ENCODE data around the gene PER1.

The PER1 gene

DNA sequence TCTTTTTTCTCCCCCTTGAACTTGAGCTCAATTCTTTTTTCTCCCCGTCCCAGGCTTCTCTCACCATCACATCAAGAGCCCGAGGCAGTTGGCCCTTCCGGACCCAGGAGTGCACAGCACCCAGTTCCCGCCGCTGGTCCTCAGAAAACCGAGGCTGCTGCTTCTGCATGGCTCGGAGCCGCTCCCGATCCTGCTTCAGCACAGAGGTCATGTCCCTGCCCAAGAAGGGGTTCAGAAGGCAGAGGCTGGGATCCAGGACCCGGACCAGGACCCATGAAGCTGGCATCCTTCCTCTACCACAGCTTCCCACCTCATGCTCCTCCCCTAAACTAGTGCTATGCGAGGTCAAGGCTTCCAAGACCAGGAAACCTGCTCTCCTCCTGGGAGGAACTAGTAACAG, 10.5 kb downstream of the PER1 start:
- no peak for DNase-seq (ENCODE audit: low spot score)

DNA sequence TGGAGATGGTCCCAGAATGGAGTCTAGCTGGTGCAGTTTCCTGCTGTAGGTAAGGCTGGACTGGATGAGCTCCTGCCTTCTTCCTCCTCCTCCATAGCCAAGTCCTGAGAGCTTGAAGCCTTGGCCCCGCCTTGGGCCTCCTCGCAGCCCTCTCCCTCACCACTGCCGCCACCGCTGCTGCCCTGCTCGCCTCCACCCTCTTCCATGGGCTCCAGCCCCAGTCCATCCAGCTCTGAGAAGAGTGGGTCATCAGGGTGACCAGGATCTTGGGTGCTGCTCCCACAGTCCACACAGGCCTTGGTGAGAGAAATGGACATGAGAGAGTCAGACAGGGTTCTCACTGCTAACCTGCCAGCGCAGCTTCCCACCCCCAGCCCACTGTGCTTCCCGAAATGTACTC, 11.2 kb downstream of the PER1 start:
- DNase-seq (ENCODE audit: low spot score) = no peak

DNA sequence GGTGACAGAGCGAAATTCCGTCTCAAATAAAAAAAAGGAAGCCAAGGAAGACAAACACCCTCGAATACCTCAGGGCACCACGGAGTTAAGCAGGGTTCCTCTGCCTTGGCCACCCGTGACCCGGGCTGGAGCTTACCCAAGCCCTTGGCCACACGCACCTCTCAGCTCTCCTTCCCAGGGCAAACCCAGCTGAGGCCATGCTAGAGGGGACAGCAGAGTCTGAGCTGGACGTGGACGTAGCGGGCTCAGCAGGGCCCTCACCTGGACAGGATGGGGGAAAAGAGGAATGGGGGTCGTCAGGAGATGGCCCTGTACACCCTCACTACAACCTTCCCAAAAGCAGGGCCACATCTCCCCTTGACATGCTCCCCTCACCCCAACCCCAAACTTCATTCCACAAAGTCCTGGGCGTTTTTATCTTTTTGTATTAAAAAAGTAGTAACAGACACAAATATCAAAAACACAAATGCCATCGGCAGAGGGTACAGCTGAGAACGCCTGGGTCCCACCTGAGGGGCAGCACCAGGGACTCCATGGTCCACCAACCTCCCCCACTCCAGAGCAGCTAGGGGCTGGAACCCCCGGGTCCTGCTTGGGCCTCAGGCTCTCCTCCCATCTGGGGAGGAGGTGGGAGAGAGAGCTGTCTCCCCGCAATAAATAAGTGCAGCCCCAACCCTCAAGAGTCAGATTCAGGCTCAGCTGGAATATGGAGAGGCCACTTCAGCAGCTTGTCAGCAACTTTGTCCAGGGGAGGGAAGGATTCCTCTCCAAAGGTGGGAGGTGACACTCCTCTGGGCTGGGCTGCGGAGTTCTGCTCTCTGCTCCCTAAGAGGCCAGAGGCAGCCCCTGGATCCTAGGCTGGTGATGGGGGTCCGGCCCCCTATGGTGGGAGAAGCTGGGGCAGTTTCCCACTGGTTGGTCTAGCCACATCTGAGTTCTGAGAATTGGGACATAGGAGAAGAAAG, 11.9 kb downstream of the PER1 start:
- no peak for DNase-seq (ENCODE audit: low spot score)

- peak; percentile 99 for DNase-seq (ENCODE audit: low spot score)
Measured at GRCh38 chr17:8138672-8139371, 13.4 kb downstream of the PER1 start.

DNA sequence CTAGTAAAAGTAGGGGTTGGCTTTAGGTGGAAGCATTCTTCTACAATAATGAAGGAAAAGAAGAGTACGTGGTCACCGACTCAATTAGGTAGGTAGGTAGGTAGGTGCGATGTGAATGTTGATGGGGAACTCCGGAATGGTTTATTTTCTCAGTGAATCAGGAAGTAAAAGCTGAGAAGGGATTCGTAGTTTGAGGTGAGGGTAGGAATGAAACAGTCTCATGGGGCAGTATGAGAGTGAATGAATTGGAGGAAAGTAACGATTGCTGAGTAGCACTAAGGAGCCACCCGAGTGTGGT, 13.9 kb downstream of the PER1 start:
- no peak for DNase-seq (ENCODE audit: low spot score)

- no peak for DNase-seq (ENCODE audit: low spot score)
Measured at GRCh38 chr17:8137645-8138373, 14.4 kb downstream of the PER1 start.

- DNase-seq (ENCODE audit: low spot score) = no peak
Measured at GRCh38 chr17:8133941-8134340, 18.3 kb downstream of the PER1 start.

GRCh38 chr17:8133399-8133798, 18.8 kb downstream of the PER1 start:
- DNase-seq (ENCODE audit: low spot score) = no peak

GRCh38 chr17:8131844-8132441, 20.3 kb downstream of the PER1 start:
- DNase-seq (ENCODE audit: low spot score) = no peak

DNA sequence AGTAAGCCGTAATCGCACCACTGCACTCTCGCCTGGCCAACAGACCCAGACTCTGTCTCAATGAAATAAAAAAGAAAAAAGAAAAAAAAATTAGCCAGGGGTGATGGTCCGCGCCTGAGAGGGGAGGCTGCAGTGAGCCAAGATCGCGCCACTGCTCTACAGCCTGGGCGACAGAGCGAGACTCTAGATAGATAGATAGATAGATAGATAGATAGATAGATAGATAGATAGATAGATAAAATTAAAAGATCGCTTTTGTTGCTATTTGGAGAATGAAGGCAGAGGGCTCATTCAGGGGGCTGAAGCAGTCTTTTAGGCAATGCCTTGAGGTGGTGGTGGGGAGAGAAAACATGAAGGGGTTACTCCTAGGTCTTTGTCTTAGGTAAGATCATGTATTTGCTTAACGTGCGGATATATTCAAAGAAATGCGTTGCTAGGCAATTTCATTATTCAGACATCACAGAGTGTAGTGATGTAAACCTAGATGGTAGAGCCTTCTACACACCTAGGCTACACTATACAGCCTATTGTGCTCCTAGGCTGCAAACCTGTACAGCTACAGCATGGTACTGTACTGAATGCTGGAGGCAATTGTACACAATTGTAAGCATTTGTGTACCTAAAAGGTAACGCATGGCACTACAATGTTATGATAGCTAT, 23.9 kb downstream of the PER1 start:
- DNase-seq (ENCODE audit: low spot score) = no peak

GRCh38 chr17:8126491-8127066, 25.6 kb downstream of the PER1 start:
- DNase-seq (ENCODE audit: low spot score) = no peak

DNA sequence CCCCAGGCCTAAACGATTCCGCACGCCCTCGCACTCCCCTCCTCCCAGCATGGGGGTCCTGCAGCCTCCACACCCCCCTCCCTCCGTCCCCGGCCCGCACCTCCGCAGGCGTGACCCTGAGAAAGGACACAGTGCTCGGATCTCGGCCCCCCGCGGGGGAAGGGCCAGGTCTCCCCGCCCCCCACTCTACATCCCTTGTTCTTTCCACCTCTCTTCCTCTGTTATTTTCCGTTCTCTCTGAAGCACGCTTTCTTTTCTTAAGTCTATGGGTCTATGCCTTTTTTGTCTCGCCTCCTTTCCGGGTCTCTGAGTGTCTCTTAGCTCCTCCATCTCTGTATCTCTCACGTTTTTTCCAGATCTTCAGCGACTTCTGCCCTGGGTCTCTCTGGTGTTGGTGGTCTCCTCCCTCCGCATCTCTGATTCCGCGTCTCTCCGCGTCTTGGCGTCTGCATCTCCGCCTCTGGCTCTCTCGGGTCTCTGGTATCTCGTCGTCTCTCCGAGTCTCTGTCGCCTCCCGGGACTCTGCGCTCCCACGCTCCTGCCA, 26.2 kb downstream of the PER1 start:
- DNase-seq (ENCODE audit: low spot score) = no peak

GRCh38 chr17:8125154-8125946, 26.9 kb downstream of the PER1 start:
- DNase-seq (ENCODE audit: low spot score) = peak; percentile 91

DNA sequence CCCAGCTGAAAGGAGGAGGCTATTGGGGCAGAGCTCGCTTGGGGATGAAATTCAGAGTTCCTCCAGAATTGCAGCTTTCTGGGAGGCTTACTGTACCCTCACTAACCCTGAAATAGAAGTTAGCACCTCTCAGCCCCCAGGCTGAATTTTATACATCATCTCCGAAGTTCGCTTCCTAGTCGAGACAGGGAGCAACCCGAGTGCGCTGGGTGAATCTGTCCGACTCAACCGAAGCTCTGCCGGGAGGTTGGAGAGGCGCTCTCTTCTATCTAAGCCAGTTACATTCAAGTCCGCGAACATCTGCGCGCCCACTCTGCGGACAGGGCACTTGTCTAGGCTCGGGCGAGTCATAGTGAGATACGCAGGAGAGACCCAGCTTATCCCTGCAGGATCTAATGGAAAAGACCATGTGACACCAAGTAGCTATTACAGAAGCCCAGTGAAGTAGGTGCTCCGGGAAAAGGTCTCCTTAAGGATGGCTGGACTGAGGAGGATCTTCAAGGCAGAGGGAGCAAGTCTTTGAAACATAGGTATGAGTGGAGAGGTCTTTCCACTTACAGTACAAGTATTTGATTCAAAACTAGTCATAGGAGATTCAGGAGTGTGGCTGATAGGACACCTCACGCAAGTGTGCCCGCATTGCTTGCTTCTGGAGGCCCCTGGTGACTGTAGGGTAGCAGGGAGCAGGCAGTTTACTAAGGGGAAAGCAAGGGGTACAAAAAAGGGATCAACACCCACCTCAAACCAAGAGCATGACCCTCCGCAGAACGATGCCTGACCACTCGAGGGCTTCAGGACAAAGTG, 27.7 kb downstream of the PER1 start:
- DNase-seq (ENCODE audit: low spot score) = no peak

- DNase-seq (ENCODE audit: low spot score) = no peak
Measured at GRCh38 chr17:8123695-8124349, 28.4 kb downstream of the PER1 start, which contains the start of gene HES7. HES7 (minus strand) TSS chr17:8124106; CDS start chr17:8124084, 22 bp downstream.

DNA sequence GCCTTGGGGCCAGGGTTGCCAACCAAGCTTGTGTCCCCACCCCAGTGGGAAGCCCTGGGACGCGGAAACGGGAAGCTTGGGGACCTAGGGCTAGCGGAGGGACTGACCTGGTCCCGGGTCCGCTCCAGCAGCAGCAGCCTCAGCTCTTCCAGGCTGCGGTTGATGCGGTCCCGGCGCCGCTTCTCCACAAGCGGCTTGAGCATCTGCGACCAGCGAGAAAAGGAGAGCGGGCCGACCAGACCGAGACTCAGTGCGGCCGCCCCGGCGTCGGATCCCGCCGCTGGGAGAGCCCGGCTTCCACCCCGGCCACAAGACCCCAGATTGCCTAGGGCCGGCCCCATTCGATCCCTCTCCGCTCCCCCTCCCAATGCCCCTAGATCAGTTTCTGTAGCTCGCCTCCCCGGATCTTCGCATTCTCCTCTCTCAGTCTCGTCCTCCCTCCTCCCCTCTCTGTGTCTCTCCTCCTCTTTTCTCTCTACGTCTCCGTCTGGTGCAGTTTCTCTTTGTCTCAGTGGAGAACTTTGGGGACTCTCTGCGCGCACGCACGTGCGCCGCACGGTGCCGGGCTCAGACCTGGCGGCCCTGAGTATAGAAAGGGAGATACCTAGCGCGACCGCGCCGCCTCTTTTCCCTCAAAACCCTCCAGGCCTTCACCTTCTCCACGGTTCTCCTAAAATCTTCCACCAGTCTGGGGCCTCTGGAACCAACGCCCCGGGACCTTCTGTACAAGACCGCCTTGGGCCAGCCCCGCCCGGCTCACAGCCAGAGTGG, 29.1 kb downstream of the PER1 start:
- peak; percentile 68 for DNase-seq (ENCODE audit: low spot score)

DNA sequence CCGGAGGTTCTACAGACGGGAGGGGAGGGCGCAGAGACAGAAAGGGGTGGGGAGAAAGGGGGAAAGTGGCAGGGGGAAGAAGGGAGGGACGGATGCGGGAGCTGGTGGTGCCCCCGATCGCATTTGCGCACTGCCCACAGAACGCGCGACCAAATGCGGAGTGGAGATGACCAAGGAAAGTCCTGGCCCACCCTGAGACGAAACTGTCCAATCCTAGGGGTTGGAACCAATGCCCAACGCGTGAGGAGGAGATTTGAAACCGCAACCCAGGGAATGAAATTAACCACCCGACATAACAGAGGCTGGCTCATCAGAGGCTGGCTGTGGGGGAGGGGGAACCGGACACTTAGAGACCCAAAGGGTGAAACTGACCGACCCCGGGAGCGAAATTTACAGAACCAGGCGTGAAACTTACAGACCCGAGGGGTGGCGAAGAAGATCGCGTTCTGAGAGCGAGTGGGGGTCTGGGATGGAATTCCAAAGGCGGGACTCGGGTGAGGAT, 29.7 kb downstream of the PER1 start:
- no peak for DNase-seq (ENCODE audit: low spot score)

Measured in activated CD4-positive, alpha-beta T cell treated with anti-CD3 and anti-CD28 coated beads, Interleukin-2, Interleukin-4, amounts not matched to agents 100 ng/mL and 50 ng/mL, durations not matched to agents 16 hours and 8 hours (primary cell).